WERI-Rb-1 (cell line): Measurements from ENCODE around the gene HNRNPA1.

Experiments used
- DNase-seq: peaks from one replicate; pipeline ENCODE4 v3.0.0-alpha.2; 2020
- H3K27ac ChIP-seq: fragments of 250-450 bp; sonication (Bioruptor Pico); 2 replicates; pipeline ENCODE4 v1.5.1; 2020; ENCODE audit warnings: mild to moderate bottlenecking, moderate library complexity
- H3K27me3 ChIP-seq: fragments of 250-450 bp; sonication (Bioruptor Pico); 2 replicates; pipeline ENCODE4 v1.5.1; 2021; ENCODE audit warnings: mild to moderate bottlenecking, low read depth, moderate library complexity; ENCODE audit not compliant: insufficient read depth, severe bottlenecking
- H3K36me3 ChIP-seq: fragments of 250-450 bp; sonication (Bioruptor Pico); 2 replicates; pipeline ENCODE4 v1.5.1; 2020; ENCODE audit warnings: mild to moderate bottlenecking, moderate library complexity
- H3K4me3 ChIP-seq: 2 replicates; pipeline ENCODE4 v1.5.1; 2011; ENCODE audit warnings: low read depth, mild to moderate bottlenecking, control low read depth, low read length
- H3K9me3 ChIP-seq: fragments of 250-450 bp; sonication (Bioruptor Pico); 2 replicates; pipeline ENCODE4 v1.5.1; 2021; ENCODE audit warnings: mild to moderate bottlenecking, moderate library complexity; ENCODE audit not compliant: severe bottlenecking
- CTCF ChIP-seq: IDR thresholded peaks from 2 replicates; pipeline ENCODE4 v1.5.1; 2011; ENCODE audit warnings: low read depth, mild to moderate bottlenecking, control low read depth, inconsistent platforms, low read length

HNRNPA1 gene

GRCh38 chr12:54265364-54265812, 15.1 kb upstream of the HNRNPA1 start:
- H3K9me3 ChIP-seq: no peaks in the 10 kb centered on the region
- H3K27me3 ChIP-seq: no peaks in the 10 kb centered on the region
- H3K36me3 ChIP-seq: no peaks in the 10 kb centered on the region
- TF ChIP-seq CTCF: no peak
- no peak overlapping the region for H3K27ac ChIP-seq
- H3K4me3 ChIP-seq: no peak overlapping the region
- DNase-seq: no peak

- H3K4me3 ChIP-seq: no peak overlapping the region
- no peak for TF ChIP-seq CTCF
- no peaks in the 10 kb centered on the region for H3K36me3 ChIP-seq
- no peaks in the 10 kb centered on the region for H3K27me3 ChIP-seq
- H3K9me3 ChIP-seq: no peaks in the 10 kb centered on the region
- no peak for DNase-seq
- no peak overlapping the region for H3K27ac ChIP-seq
Observed at GRCh38 chr12:54266852-54267251, 13.7 kb upstream of the HNRNPA1 start.

- Histone ChIP-seq H3K9me3 (no peaks in the 10 kb centered on the region), H3K4me3 (no peak overlapping the region), H3K27me3 (no peaks in the 10 kb centered on the region), H3K36me3 (peaks cover 21% of the 10 kb centered on the region), H3K27ac (no peak overlapping the region)
- TF ChIP-seq CTCF: no peak
- DNase-seq: no peak
Observed at GRCh38 chr12:54270345-54270744, 10.2 kb upstream of the HNRNPA1 start.

GRCh38 chr12:54272214-54272613, 8.3 kb upstream of the HNRNPA1 start:
- Histone ChIP-seq H3K9me3 (no peaks in the 10 kb centered on the region), H3K36me3 (peaks cover 28% of the 10 kb centered on the region), H3K27ac (no peak overlapping the region), H3K27me3 (no peaks in the 10 kb centered on the region), H3K4me3 (no peak overlapping the region)
- DNase-seq: no peak
- no peak for TF ChIP-seq CTCF

- Histone ChIP-seq H3K4me3 (no peak overlapping the region), H3K36me3 (peaks cover 46% of the 10 kb centered on the region), H3K27ac (no peak overlapping the region), H3K27me3 (no peaks in the 10 kb centered on the region), H3K9me3 (no peaks in the 10 kb centered on the region)
- no peak for DNase-seq
- no peak for TF ChIP-seq CTCF
Observed at GRCh38 chr12:54273981-54274380, 6.5 kb upstream of the HNRNPA1 start.

GRCh38 chr12:54276368-54276767, 4.2 kb upstream of the HNRNPA1 start:
- Histone ChIP-seq H3K4me3 (no peak overlapping the region), H3K27me3 (no peaks in the 10 kb centered on the region), H3K9me3 (no peaks in the 10 kb centered on the region), H3K36me3 (peaks cover 57% of the 10 kb centered on the region), H3K27ac (no peak overlapping the region)
- DNase-seq: no peak
- TF ChIP-seq CTCF: no peak
